ENCODE results near the gene ADCY10. TPM values are rescaled to one million over a fixed set of nuclear protein-coding genes. Genes with fewer than 3 reads are reported as not detected.

The ADCY10 gene
- polyA plus RNA-seq, 3 donors: 0.09 TPM; not detected in 2

- Histone ChIP-seq H4K20me1 (ENCODE audit: insufficient read depth, low read length) (no peaks in the 10 kb centered on the region), H3K4me2 (replicated peaks; ENCODE audit: extremely low read depth, low read length, poor library complexity, severe bottlenecking) (no peak overlapping the region), H3K4me3 (replicated peaks in 1 of 3; ENCODE audit: low read depth in 2 of 3, low read length in 3 of 3) (no peak overlapping the region), H3K27me3 (ENCODE audit: control insufficient read depth in 2 of 2, insufficient read depth in 2 of 2, low read length in 2 of 2) (no peaks in the 10 kb centered on the region), H3K4me1 (ENCODE audit: control insufficient read depth in 1 of 2, insufficient read depth in 2 of 2, low read length in 2 of 2) (no peaks in the 10 kb centered on the region), H3K9me3 (replicated peaks in 1 of 2; ENCODE audit: control insufficient read depth in 1 of 2, insufficient read depth in 1 of 2, low read length in 2 of 2) (no peaks in the 10 kb centered on the region), H3K36me3 (replicated peaks in 1 of 2; ENCODE audit: control insufficient read depth in 1 of 2, insufficient read depth in 2 of 2, low read length in 2 of 2) (no peaks in the 10 kb centered on the region), H2AFZ (ENCODE audit: insufficient read depth, low read depth, low read length, poor library complexity, severe bottlenecking) (no peak overlapping the region), H3K9ac (ENCODE audit: insufficient read depth, low read length, poor library complexity, severe bottlenecking) (no peak overlapping the region), H3K79me2 (ENCODE audit: insufficient read depth, low read length) (no peaks in the 10 kb centered on the region), H3K27ac (ENCODE audit: low read depth in 1 of 2, low read length in 2 of 2) (no peak overlapping the region)
- H3K36me3 Mint-ChIP-seq: no peaks in the 10 kb centered on the region
- 100% methylated on average over 5 of the region's 5 CpGs for WGBS (ENCODE audit: insufficient coverage)
- TF ChIP-seq, protein P1, sequence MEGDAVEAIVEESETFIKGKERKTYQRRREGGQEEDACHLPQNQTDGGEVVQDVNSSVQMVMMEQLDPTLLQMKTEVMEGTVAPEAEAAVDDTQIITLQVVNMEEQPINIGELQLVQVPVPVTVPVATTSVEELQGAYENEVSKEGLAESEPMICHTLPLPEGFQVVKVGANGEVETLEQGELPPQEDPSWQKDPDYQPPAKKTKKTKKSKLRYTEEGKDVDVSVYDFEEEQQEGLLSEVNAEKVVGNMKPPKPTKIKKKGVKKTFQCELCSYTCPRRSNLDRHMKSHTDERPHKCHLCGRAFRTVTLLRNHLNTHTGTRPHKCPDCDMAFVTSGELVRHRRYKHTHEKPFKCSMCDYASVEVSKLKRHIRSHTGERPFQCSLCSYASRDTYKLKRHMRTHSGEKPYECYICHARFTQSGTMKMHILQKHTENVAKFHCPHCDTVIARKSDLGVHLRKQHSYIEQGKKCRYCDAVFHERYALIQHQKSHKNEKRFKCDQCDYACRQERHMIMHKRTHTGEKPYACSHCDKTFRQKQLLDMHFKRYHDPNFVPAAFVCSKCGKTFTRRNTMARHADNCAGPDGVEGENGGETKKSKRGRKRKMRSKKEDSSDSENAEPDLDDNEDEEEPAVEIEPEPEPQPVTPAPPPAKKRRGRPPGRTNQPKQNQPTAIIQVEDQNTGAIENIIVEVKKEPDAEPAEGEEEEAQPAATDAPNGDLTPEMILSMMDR (IDR thresholded peaks at IDR 0.05): no peak
- intact Hi-C loops (cut with micrococcal nuclease): no loop called here
- H3K4me3 Mint-ChIP-seq: no peak overlapping the region
- peaks cover 0 to 3% (median 0%) of the 10 kb centered on the region in 7 donors for H3K9me3 Mint-ChIP-seq
- no peaks in the 10 kb centered on the region for H3K4me1 Mint-ChIP-seq
- H3K27ac Mint-ChIP-seq: no peak overlapping the region
- DNase-seq: no peak
- H3K27me3 Mint-ChIP-seq (ENCODE audit: low read depth in 3 of 3): peaks cover 0 to 4% (median 0%) of the 10 kb centered on the region in 3 donors
These were observed 71.1 kb downstream of the ADCY10 start for GRCh38 chr1:167842872-167843271.

- no peak overlapping the region for H3K27ac ChIP-seq (ENCODE audit: low read depth in 1 of 2, low read length in 2 of 2)
- Mint-ChIP-seq H3K9me3 (peaks cover 0 to 3% (median 0%) of the 10 kb centered on the region in 7 donors), H3K36me3 (no peaks in the 10 kb centered on the region), H3K27ac (no peak overlapping the region), H3K4me1 (no peaks in the 10 kb centered on the region), H3K4me3 (no peak overlapping the region), H3K27me3 (ENCODE audit: low read depth in 3 of 3) (peaks cover 0 to 4% (median 0%) of the 10 kb centered on the region in 3 donors)
- no peaks in the 10 kb centered on the region for H3K4me1 ChIP-seq (ENCODE audit: control insufficient read depth in 1 of 2, insufficient read depth in 2 of 2, low read length in 2 of 2)
- WGBS (ENCODE audit: insufficient coverage): 100% methylated on average over 1 of the region's 3 CpGs
- DNase-seq: no peak
- no peaks in the 10 kb centered on the region for H3K36me3 ChIP-seq (replicated peaks in 1 of 2; ENCODE audit: control insufficient read depth in 1 of 2, insufficient read depth in 2 of 2, low read length in 2 of 2)
- no peaks in the 10 kb centered on the region for H4K20me1 ChIP-seq (ENCODE audit: insufficient read depth, low read length)
- H2AFZ ChIP-seq (ENCODE audit: insufficient read depth, low read depth, low read length, poor library complexity, severe bottlenecking): no peak overlapping the region
- no peak overlapping the region for H3K4me3 ChIP-seq (replicated peaks in 1 of 3; ENCODE audit: low read depth in 2 of 3, low read length in 3 of 3)
- H3K27me3 ChIP-seq (ENCODE audit: control insufficient read depth in 2 of 2, insufficient read depth in 2 of 2, low read length in 2 of 2): no peaks in the 10 kb centered on the region
- TF ChIP-seq, protein P1 (IDR thresholded peaks at IDR 0.05): no peak
- no peak overlapping the region for H3K4me2 ChIP-seq (replicated peaks; ENCODE audit: extremely low read depth, low read length, poor library complexity, severe bottlenecking)
- no peaks in the 10 kb centered on the region for H3K79me2 ChIP-seq (ENCODE audit: insufficient read depth, low read length)
- H3K9ac ChIP-seq (ENCODE audit: insufficient read depth, low read length, poor library complexity, severe bottlenecking): no peak overlapping the region
- intact Hi-C loops (cut with micrococcal nuclease): no loop called here
- no peaks in the 10 kb centered on the region for H3K9me3 ChIP-seq (replicated peaks in 1 of 2; ENCODE audit: control insufficient read depth in 1 of 2, insufficient read depth in 1 of 2, low read length in 2 of 2)
These were observed 72.4 kb downstream of the ADCY10 start for GRCh38 chr1:167841530-167841929.

Data from CD14-positive monocyte (primary cell).